Adipocyte (in vitro differentiated cells): ENCODE results near the gene CXCL10.

Experiments used
- DNase-seq: peaks from one replicate; pipeline ENCODE4 v3.0.0-alpha.2; 2015; ENCODE audit warnings: low read depth
- H3K27me3 ChIP-seq: replicated peaks from 2 replicates; pipeline ENCODE4 v1.7.0; 2013; ENCODE audit warnings: mild to moderate bottlenecking, low read length, moderate library complexity; ENCODE audit not compliant: control insufficient read depth, insufficient read depth
- H3K36me3 ChIP-seq: 2 replicates; pipeline ENCODE4 v1.7.0; 2013; ENCODE audit warnings: low read length, mild to moderate bottlenecking, moderate library complexity; ENCODE audit not compliant: control insufficient read depth, insufficient read depth, severe bottlenecking
- H3K4me1 ChIP-seq: 2 replicates; pipeline ENCODE4 v1.7.0; 2013; ENCODE audit warnings: mild to moderate bottlenecking, low read length, moderate library complexity; ENCODE audit not compliant: control insufficient read depth, insufficient read depth
- H3K4me3 ChIP-seq: 2 replicates; pipeline ENCODE4 v1.7.0; 2013; ENCODE audit warnings: mild to moderate bottlenecking, low read length, moderate library complexity
- H3K9ac ChIP-seq: 2 replicates; pipeline ENCODE4 v1.7.0; 2013; ENCODE audit warnings: mild to moderate bottlenecking, low read length, moderate library complexity
- H3K9me3 ChIP-seq: 2 replicates; pipeline ENCODE4 v1.7.0; 2013; ENCODE audit warnings: mild to moderate bottlenecking, low read length, moderate library complexity; ENCODE audit not compliant: control insufficient read depth

CXCL10 gene

GRCh38 chr4:75989846-75990528, 33.3 kb downstream of the CXCL10 start:
- Histone ChIP-seq H3K9me3 (no peaks in the 10 kb centered on the region), H3K36me3 (no peaks in the 10 kb centered on the region), H3K4me3 (peak overlapping the region; percentile 89), H3K4me1 (peaks cover 18% of the 10 kb centered on the region), H3K9ac (peak overlapping the region; percentile 97), H3K27me3 (no peaks in the 10 kb centered on the region)
- peak; percentile 54 for DNase-seq

GRCh38 chr4:75985116-75985515, 38.2 kb downstream of the CXCL10 start:
- Histone ChIP-seq H3K9ac (no peak overlapping the region), H3K9me3 (no peaks in the 10 kb centered on the region), H3K4me1 (peaks cover 18% of the 10 kb centered on the region), H3K36me3 (peaks cover 20% of the 10 kb centered on the region), H3K27me3 (no peaks in the 10 kb centered on the region), H3K4me3 (no peak overlapping the region)
- peak; percentile 45 for DNase-seq

DNA sequence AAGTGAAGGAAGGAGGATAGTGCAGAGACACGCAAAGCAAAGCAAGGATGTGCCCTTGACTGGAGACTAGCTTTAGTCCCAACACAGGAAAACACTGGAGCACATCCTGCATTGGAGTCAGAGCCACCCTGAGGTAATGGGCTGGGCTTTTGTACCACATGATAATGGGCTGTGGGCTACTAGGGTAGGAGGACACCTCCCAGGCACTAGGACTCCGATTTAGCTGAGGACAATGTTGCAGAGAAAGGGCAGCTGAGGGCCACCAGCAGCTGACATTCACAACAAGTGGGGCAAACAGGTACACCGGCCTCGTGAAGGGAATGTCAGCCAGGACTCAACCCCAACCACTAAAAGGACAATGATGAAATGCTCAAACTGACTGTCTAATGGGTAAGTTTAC, 42.7 kb downstream of the CXCL10 start:
- DNase-seq = no peak
- H3K36me3 ChIP-seq = peaks cover 57% of the 10 kb centered on the region
- no peak overlapping the region for H3K9ac ChIP-seq
- H3K9me3 ChIP-seq = peaks cover 3% of the 10 kb centered on the region
- H3K4me3 ChIP-seq = no peak overlapping the region
- no peaks in the 10 kb centered on the region for H3K27me3 ChIP-seq
- no peaks in the 10 kb centered on the region for H3K4me1 ChIP-seq

DNA sequence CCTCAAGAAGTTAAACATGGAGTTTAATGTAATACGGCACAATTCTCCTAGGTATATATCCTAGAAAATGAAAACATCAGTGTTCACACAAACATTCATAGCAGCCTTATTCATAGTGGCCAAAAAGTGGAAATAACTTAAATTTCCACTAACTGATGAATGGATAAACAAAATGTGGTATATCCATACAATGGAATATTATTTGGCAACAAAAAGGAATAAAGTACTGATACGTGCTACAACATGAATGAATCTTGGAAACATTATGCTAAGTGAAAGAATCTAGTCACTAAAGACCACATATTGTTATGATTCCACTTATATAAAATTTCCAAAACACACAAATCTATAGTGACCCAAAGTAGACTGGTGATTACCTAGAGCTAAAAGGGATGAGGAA, 47.1 kb downstream of the CXCL10 start:
- no peak for DNase-seq
- H3K27me3 ChIP-seq = no peaks in the 10 kb centered on the region
- H3K9me3 ChIP-seq = peaks cover 3% of the 10 kb centered on the region
- H3K9ac ChIP-seq = no peak overlapping the region
- no peak overlapping the region for H3K4me3 ChIP-seq
- peaks cover 87% of the 10 kb centered on the region for H3K36me3 ChIP-seq
- no peaks in the 10 kb centered on the region for H3K4me1 ChIP-seq

DNA sequence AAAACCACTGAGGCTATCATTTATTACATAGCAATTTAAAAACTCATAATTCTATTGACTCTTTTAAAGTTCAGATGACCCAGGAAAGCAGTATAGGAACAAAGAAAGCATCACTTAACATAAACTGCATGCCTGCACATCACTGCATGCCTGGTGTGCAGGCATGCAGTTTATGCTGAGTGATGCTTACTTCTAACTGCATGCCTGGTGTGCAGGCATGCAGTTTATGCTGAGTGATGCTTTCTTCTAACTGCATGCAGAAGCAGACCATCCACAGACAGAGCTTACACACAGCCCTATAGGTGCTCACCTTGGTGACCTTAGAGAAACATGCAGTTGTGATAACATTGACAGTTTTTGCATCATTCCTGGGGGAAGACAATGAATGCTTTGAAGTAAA, 49.5 kb downstream of the CXCL10 start:
- Histone ChIP-seq H3K4me3 (no peak overlapping the region), H3K9ac (no peak overlapping the region), H3K9me3 (peaks cover 3% of the 10 kb centered on the region), H3K36me3 (peaks cover 93% of the 10 kb centered on the region), H3K27me3 (no peaks in the 10 kb centered on the region), H3K4me1 (no peaks in the 10 kb centered on the region)
- no peak for DNase-seq
